Parathyroid adenoma (tissue), 2 donors: ENCODE measurements around the gene DSCAML1.

Experiments
- H2AFZ ChIP-seq: fragments of 300-600 bp; sonication (generic); one replicate; pipeline ENCODE4 v1.7.0; 2017; ENCODE audit warnings: antibody characterized with exemption, mild to moderate bottlenecking
- H3K27ac ChIP-seq: fragments of 300-600 bp; sonication (generic); one replicate; pipeline ENCODE4 v1.7.0; 2017
- H3K27me3 ChIP-seq: fragments of 300-600 bp; sonication (generic); one replicate; pipeline ENCODE4 v1.7.0; 2017; ENCODE audit warnings: low read length; ENCODE audit not compliant: control insufficient read depth, insufficient read depth
- H3K36me3 ChIP-seq: fragments of 300-600 bp; sonication (generic); one replicate; pipeline ENCODE4 v1.7.0; 2017; ENCODE audit warnings: low read length; ENCODE audit not compliant: control insufficient read depth, insufficient read depth
- H3K4me1 ChIP-seq: fragments of 300-600 bp; sonication (generic); one replicate; pipeline ENCODE4 v1.7.0; 2017; ENCODE audit warnings: control low read depth
- H3K4me2 ChIP-seq: fragments of 300-600 bp; sonication (generic); one replicate; pipeline ENCODE4 v1.7.0; 2017; ENCODE audit warnings: low read length
- H3K4me3 ChIP-seq: fragments of 300-600 bp; sonication (generic); one replicate; pipeline ENCODE4 v1.7.0; 2017; ENCODE audit warnings: low read depth, low read length
- H3K79me2 ChIP-seq: fragments of 300-600 bp; sonication (generic); one replicate; pipeline ENCODE4 v1.7.0; 2017; ENCODE audit warnings: control low read depth
- H3K9ac ChIP-seq: fragments of 300-600 bp; sonication (generic); one replicate; pipeline ENCODE4 v1.7.0; 2017; ENCODE audit warnings: mild to moderate bottlenecking
- H3K9me3 ChIP-seq: fragments of 300-600 bp; sonication (generic); one replicate; pipeline ENCODE4 v1.7.0; 2017; ENCODE audit warnings: low read length; ENCODE audit not compliant: control insufficient read depth
- CTCF ChIP-seq: fragments of 300-600 bp; sonication (generic); IDR thresholded peaks from one replicate; pipeline ENCODE4 v1.7.0; 2017; ENCODE audit warnings: antibody characterized with exemption, mild to moderate bottlenecking
- donor health status: primary hyperparathyroidism.

Gene DSCAML1

DNA sequence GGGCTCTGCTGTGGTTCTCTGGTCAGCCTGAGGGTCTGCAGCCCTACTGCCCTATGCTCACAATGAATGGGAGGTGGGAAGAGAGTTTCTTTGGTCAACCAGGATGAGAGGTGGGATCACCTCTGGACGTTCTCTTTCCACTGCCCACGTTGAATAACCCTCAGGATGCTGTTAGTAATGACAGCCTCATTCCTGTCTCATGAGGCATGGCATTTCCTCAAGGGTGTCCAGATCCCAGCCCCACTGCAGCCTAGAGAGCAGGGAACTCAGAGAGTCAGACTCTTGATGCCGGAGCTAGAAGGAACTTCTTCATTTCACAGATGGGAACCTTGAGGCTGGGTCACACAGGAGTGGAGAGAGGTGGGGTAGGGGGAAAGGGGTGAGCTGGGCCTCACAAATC is 273.3 kb downstream of the DSCAML1 start:
- Histone ChIP-seq H3K4me2 (no peak overlapping the region), H3K27ac (no peak overlapping the region), H2AFZ (no peak overlapping the region), H3K79me2 (no peaks in the 10 kb centered on the region), H3K36me3 (no peaks in the 10 kb centered on the region), H3K27me3 (no peaks in the 10 kb centered on the region), H3K4me3 (no peak overlapping the region), H3K4me1 (no peaks in the 10 kb centered on the region), H3K9me3 (no peaks in the 10 kb centered on the region), H3K9ac (no peak overlapping the region)
- no peak for TF ChIP-seq CTCF

GRCh38 chr11:117521974-117522373 is 275.0 kb downstream of the DSCAML1 start:
- TF ChIP-seq CTCF: no peak
- no peaks in the 10 kb centered on the region for H3K9me3 ChIP-seq

DNA sequence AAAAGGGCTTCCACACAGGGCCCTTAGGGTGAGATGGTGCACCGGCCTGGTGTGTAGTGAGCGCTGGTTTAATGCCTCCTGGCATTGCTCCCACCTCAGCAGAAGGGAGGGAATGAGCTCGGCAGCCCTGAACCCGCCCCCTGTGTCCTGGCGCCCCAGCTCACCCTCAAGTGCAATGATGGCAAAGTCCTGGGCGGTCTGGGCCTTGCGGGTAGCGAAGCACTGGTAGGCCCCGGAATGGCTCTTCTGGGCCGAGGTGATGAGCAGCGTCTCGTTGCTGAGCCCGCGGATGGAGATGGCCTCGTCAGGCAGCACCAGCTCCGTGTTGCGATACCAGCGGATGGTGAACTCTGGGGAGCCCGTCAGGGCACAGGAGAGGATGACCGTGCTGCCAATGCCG is 276.1 kb downstream of the DSCAML1 start:
- H3K4me1 ChIP-seq: no peaks in the 10 kb centered on the region
- no peak for TF ChIP-seq CTCF

More at GRCh38 chr11:117521974-117522373, 275.0 kb downstream of the DSCAML1 start:
- Histone ChIP-seq H3K4me2 (no peak overlapping the region), H3K36me3 (no peaks in the 10 kb centered on the region), H2AFZ (no peak overlapping the region), H3K27ac (no peak overlapping the region), H3K4me3 (no peak overlapping the region), H3K27me3 (no peaks in the 10 kb centered on the region), H3K4me1 (no peaks in the 10 kb centered on the region), H3K79me2 (no peaks in the 10 kb centered on the region), H3K9ac (no peak overlapping the region)

GRCh38 chr11:117520201-117520600 is 276.8 kb downstream of the DSCAML1 start:
- Histone ChIP-seq H3K4me3 (no peak overlapping the region), H3K36me3 (no peaks in the 10 kb centered on the region), H3K9ac (no peak overlapping the region), H2AFZ (no peak overlapping the region), H3K4me2 (no peak overlapping the region), H3K4me1 (no peaks in the 10 kb centered on the region), H3K9me3 (no peaks in the 10 kb centered on the region), H3K27ac (no peak overlapping the region), H3K27me3 (no peaks in the 10 kb centered on the region), H3K79me2 (no peaks in the 10 kb centered on the region)
- TF ChIP-seq CTCF: no peak

More for the DNA sequence above, 276.1 kb downstream of the DSCAML1 start:
- H3K9me3 ChIP-seq: no peaks in the 10 kb centered on the region
- no peak overlapping the region for H3K9ac ChIP-seq
- no peak overlapping the region for H3K4me2 ChIP-seq
- H2AFZ ChIP-seq: no peak overlapping the region
- H3K79me2 ChIP-seq: no peaks in the 10 kb centered on the region
- H3K27ac ChIP-seq: no peak overlapping the region
- no peaks in the 10 kb centered on the region for H3K36me3 ChIP-seq
- H3K4me3 ChIP-seq: no peak overlapping the region
- no peaks in the 10 kb centered on the region for H3K27me3 ChIP-seq

GRCh38 chr11:117519590-117519989 is 277.4 kb downstream of the DSCAML1 start:
- Histone ChIP-seq H3K4me3 (no peak overlapping the region), H2AFZ (no peak overlapping the region), H3K9me3 (no peaks in the 10 kb centered on the region), H3K27me3 (no peaks in the 10 kb centered on the region), H3K36me3 (no peaks in the 10 kb centered on the region), H3K27ac (no peak overlapping the region), H3K4me2 (no peak overlapping the region), H3K4me1 (no peaks in the 10 kb centered on the region), H3K79me2 (no peaks in the 10 kb centered on the region), H3K9ac (no peak overlapping the region)
- TF ChIP-seq CTCF: no peak
